PC-3 (cell line): ENCODE data around the gene LENEP. TPM values are rescaled to one million over a fixed set of nuclear protein-coding genes. Genes with fewer than 3 reads are reported as not detected.

ENCODE experiments used
- ATAC-seq: fragments of 200-7000 bp; cut with Tn5 transposase; 2 replicates; pipeline ENCODE4 v1.9.1; 2020; ENCODE audit warnings: mild to moderate bottlenecking, moderate library complexity
- BruUV-seq: library from RNA; stranded (reverse); fragments of 400-500 nt; replicated peaks from 2 replicates; lab custom pipeline; 2021; lab: Mats Ljungman, UMichigan
- CTCF ChIA-PET: fragments of 300-600 bp; sonication (Branson Sonifier 250); formaldehyde crosslinking; loops from one replicate; lab custom pipeline; 2022; ENCODE audit warnings: antibody characterized with exemption; lab: Charles Lee
- POLR2A ChIA-PET: fragments of 300-600 bp; sonication (Branson Sonifier 250); formaldehyde crosslinking; loops from one replicate; lab custom pipeline; 2022; ENCODE audit warnings: antibody characterized with exemption; ENCODE audit not compliant: unreplicated experiment; lab: Charles Lee
- DNase-seq: peaks from one replicate; pipeline ENCODE4 v3.0.0-alpha.2; 2015
- H2AFZ ChIP-seq: fragments of 300-600 bp; sonication (generic); 2 replicates; pipeline ENCODE4 v1.6.0; 2016; ENCODE audit warnings: antibody characterized with exemption, low read length
- H3F3A ChIP-seq: fragments of 300-600 bp; sonication (generic); one replicate; pipeline ENCODE4 v1.6.0; 2017; ENCODE audit warnings: antibody characterized with exemption, low read length, control low read depth, mild to moderate bottlenecking; ENCODE audit not compliant: unreplicated experiment
- H3K27ac ChIP-seq: fragments of 300-600 bp; sonication (generic); 2 replicates; pipeline ENCODE4 v1.5.1; 2016; ENCODE audit warnings: mild to moderate bottlenecking, low read length
- H3K27me3 ChIP-seq: fragments of 300-600 bp; sonication (generic); 2 replicates; pipeline ENCODE4 v1.6.1; 2016; ENCODE audit warnings: low read length, mixed read lengths
- H3K36me3 ChIP-seq: fragments of 300-600 bp; sonication (generic); 2 replicates; pipeline ENCODE4 v1.6.1; 2016; ENCODE audit warnings: low read depth, mixed run types, low read length, mixed read lengths
- H3K4me1 ChIP-seq: fragments of 300-600 bp; sonication (generic); 2 replicates; pipeline ENCODE4 v1.5.1; 2016; ENCODE audit warnings: low read length; ENCODE audit not compliant: insufficient read depth
- H3K4me2 ChIP-seq: fragments of 300-600 bp; sonication (generic); 2 replicates; pipeline ENCODE4 v1.6.0; 2016; ENCODE audit warnings: low read length
- H3K4me3 ChIP-seq: fragments of 300-600 bp; sonication (generic); 2 replicates; pipeline ENCODE4 v1.5.1; 2016; ENCODE audit warnings: mild to moderate bottlenecking, low read length, mixed read lengths
- H3K79me2 ChIP-seq: fragments of 300-600 bp; sonication (generic); 2 replicates; pipeline ENCODE4 v1.6.1; 2017; ENCODE audit warnings: low read length, mixed read lengths
- H3K9ac ChIP-seq: fragments of 300-600 bp; sonication (generic); 2 replicates; pipeline ENCODE4 v1.6.0; 2016; ENCODE audit warnings: mild to moderate bottlenecking, low read length
- H3K9me2 ChIP-seq: fragments of 300-600 bp; sonication (generic); replicated peaks from 2 replicates; pipeline ENCODE4 v1.6.1; 2016; ENCODE audit warnings: mixed run types, low read length, mixed read lengths
- H3K9me3 ChIP-seq: fragments of 300-600 bp; sonication (generic); 2 replicates; pipeline ENCODE4 v1.6.1; 2016; ENCODE audit warnings: low read length, mixed read lengths
- H4K20me1 ChIP-seq: fragments of 300-600 bp; sonication (generic); 2 replicates; pipeline ENCODE4 v1.6.1; 2016; ENCODE audit warnings: low read length, mixed read lengths
- CTCF ChIP-seq: fragments of 300-600 bp; sonication (generic); conservative IDR thresholded peaks from 2 replicates; pipeline ENCODE4 v1.5.1; 2017; ENCODE audit warnings: antibody characterized with exemption, low read depth, mild to moderate bottlenecking, low read length
- EZH2 ChIP-seq: fragments of 300-600 bp; sonication (generic); IDR thresholded peaks from one replicate; pipeline ENCODE4 v1.6.1; 2017; ENCODE audit warnings: antibody characterized with exemption, mild to moderate bottlenecking, low read length; ENCODE audit not compliant: unreplicated experiment
- EZH2phosphoT487 ChIP-seq: fragments of 300-600 bp; sonication (generic); IDR thresholded peaks from 2 replicates; pipeline ENCODE4 v1.6.1; 2018; ENCODE audit warnings: mild to moderate bottlenecking, antibody characterized with exemption, low read length, borderline replicate concordance
- intact Hi-C: fragments of 100-400 bp; cut with micrococcal nuclease; formaldehyde crosslinking; loops from 2 replicates; pipeline ENCODE4 v1.9.0; 2023
- total RNA-seq: library from RNA; depleted of rRNA; stranded (reverse); fragments of >200 nt; gene quantifications from 2 replicates; pipeline ENCODE4 v1.2.3, GENCODE V29; 2014

Gene LENEP
- total RNA-seq, 1 experiment from 2014 or later, result not detected

- TF ChIP-seq EZH2phosphoT487 (no peak), EZH2 (no peak), CTCF (no peak)
- Histone ChIP-seq H3K4me1 (peaks cover 6% of the 10 kb centered on the region), H3K9me3 (no peaks in the 10 kb centered on the region), H3K9me2 (no peaks in the 10 kb centered on the region), H3K4me2 (no peak overlapping the region), H2AFZ (no peak overlapping the region), H4K20me1 (peaks cover 16% of the 10 kb centered on the region; the same call in 1 of the 2 replicates), H3K9ac (no peak overlapping the region), H3K4me3 (no peak overlapping the region), H3K27ac (no peak overlapping the region), H3K36me3 (peaks cover 38% of the 10 kb centered on the region), H3F3A (peaks cover 2% of the 10 kb centered on the region), H3K79me2 (peaks cover 59% of the 10 kb centered on the region), H3K27me3 (no peaks in the 10 kb centered on the region)
- DNase-seq (no peak), ATAC-seq (no peak)
- POLR2A ChIA-PET, result no interaction called here
- intact Hi-C loops, result loop anchor here (10.0 kb wide), 1 partner anchor 577 kb away; the partner anchor contains the start of gene ASH1L
- no TSS peak for BruUV-seq
- CTCF ChIA-PET, result interaction anchor here (1.6 kb wide), 1 partner anchor 30 kb away, joined by 6 read pairs; no protein-coding TSS in a partner anchor
Observed at GRCh38 chr1:154987326-154987725, 6.1 kb upstream of the LENEP start.

GRCh38 chr1:154988058-154988954 is 5.1 kb upstream of the LENEP start:
- no peaks in the 10 kb centered on the region for H3K9me3 ChIP-seq
- H2AFZ ChIP-seq, result no peak overlapping the region
- BruUV-seq, result no TSS peak
- H3K4me3 ChIP-seq, result no peak overlapping the region
- ChIA-PET CTCF (interaction anchor here (1.6 kb wide), 1 partner anchor 29 kb away, joined by 6 read pairs; no protein-coding TSS in a partner anchor), POLR2A (interaction anchor here (0.5 kb wide), 1 partner anchor 16 kb away, joined by 4 read pairs; no protein-coding TSS in a partner anchor)
- no peak overlapping the region for H3K9ac ChIP-seq
- no peak for ATAC-seq
- H4K20me1 ChIP-seq, result peaks cover 16% of the 10 kb centered on the region; the same call in 1 of the 2 replicates
- no peaks in the 10 kb centered on the region for H3F3A ChIP-seq
- H3K36me3 ChIP-seq, result peaks cover 38% of the 10 kb centered on the region
- no peak overlapping the region for H3K4me2 ChIP-seq
- intact Hi-C loops, result loop anchor here (10.0 kb wide), 1 partner anchor 576 kb away; the partner anchor contains the start of gene ASH1L
- H3K27me3 ChIP-seq, result no peaks in the 10 kb centered on the region
- TF ChIP-seq EZH2 (no peak), CTCF (peak; percentile 47; the same call in 1 of the 2 replicates)
- no peaks in the 10 kb centered on the region for H3K4me1 ChIP-seq
- no peak for DNase-seq
- no peak overlapping the region for H3K27ac ChIP-seq
- no peaks in the 10 kb centered on the region for H3K9me2 ChIP-seq
- peaks cover 58% of the 10 kb centered on the region for H3K79me2 ChIP-seq
